ENCODE measurements around the gene ITPR1.

The ITPR1 gene

GRCh38 chr3:4520033-4520816 is 27.1 kb downstream of the ITPR1 start:
- Histone ChIP-seq H3K4me3 (ENCODE audit: insufficient read depth, low read depth, low read length, poor library complexity, severe bottlenecking) (no peak overlapping the region), H3K4me1 (ENCODE audit: control insufficient read depth, insufficient read depth, low read length, poor library complexity, severe bottlenecking) (peaks cover 14% of the 10 kb centered on the region), H3K27me3 (replicated peaks; ENCODE audit: control insufficient read depth, insufficient read depth, low read length, poor library complexity, severe bottlenecking) (no peaks in the 10 kb centered on the region), H3K9me3 (ENCODE audit: control insufficient read depth, low read length) (no peaks in the 10 kb centered on the region), H3K36me3 (ENCODE audit: control insufficient read depth, insufficient read depth, low read length) (no peaks in the 10 kb centered on the region), H3K27ac (ENCODE audit: insufficient read depth, low read length, poor library complexity, severe bottlenecking) (no peak overlapping the region)
- no peak for DNase-seq

GRCh38 chr3:4522947-4523346 is 29.8 kb downstream of the ITPR1 start:
- peaks cover 10% of the 10 kb centered on the region for H3K4me1 ChIP-seq (ENCODE audit: control insufficient read depth, insufficient read depth, low read length, poor library complexity, severe bottlenecking)
- H3K36me3 ChIP-seq (ENCODE audit: control insufficient read depth, insufficient read depth, low read length) = no peaks in the 10 kb centered on the region
- no peak for DNase-seq
- no peak overlapping the region for H3K27ac ChIP-seq (ENCODE audit: insufficient read depth, low read length, poor library complexity, severe bottlenecking)
- no peak overlapping the region for H3K4me3 ChIP-seq (ENCODE audit: insufficient read depth, low read depth, low read length, poor library complexity, severe bottlenecking)
- no peaks in the 10 kb centered on the region for H3K27me3 ChIP-seq (replicated peaks; ENCODE audit: control insufficient read depth, insufficient read depth, low read length, poor library complexity, severe bottlenecking)
- H3K9me3 ChIP-seq (ENCODE audit: control insufficient read depth, low read length) = no peaks in the 10 kb centered on the region

GRCh38 chr3:4523710-4524698 is 30.9 kb downstream of the ITPR1 start:
- H3K4me1 ChIP-seq (ENCODE audit: control insufficient read depth, insufficient read depth, low read length, poor library complexity, severe bottlenecking) = peaks cover 2% of the 10 kb centered on the region
- no peaks in the 10 kb centered on the region for H3K9me3 ChIP-seq (ENCODE audit: control insufficient read depth, low read length)
- no peak overlapping the region for H3K27ac ChIP-seq (ENCODE audit: insufficient read depth, low read length, poor library complexity, severe bottlenecking)
- no peak for DNase-seq
- H3K27me3 ChIP-seq (replicated peaks; ENCODE audit: control insufficient read depth, insufficient read depth, low read length, poor library complexity, severe bottlenecking) = no peaks in the 10 kb centered on the region
- H3K4me3 ChIP-seq (ENCODE audit: insufficient read depth, low read depth, low read length, poor library complexity, severe bottlenecking) = no peak overlapping the region
- no peaks in the 10 kb centered on the region for H3K36me3 ChIP-seq (ENCODE audit: control insufficient read depth, insufficient read depth, low read length)

- DNase-seq = no peak
- H3K27ac ChIP-seq (ENCODE audit: insufficient read depth, low read length, poor library complexity, severe bottlenecking) = no peak overlapping the region
- H3K4me3 ChIP-seq (ENCODE audit: insufficient read depth, low read depth, low read length, poor library complexity, severe bottlenecking) = no peak overlapping the region
- no peaks in the 10 kb centered on the region for H3K4me1 ChIP-seq (ENCODE audit: control insufficient read depth, insufficient read depth, low read length, poor library complexity, severe bottlenecking)
- H3K9me3 ChIP-seq (ENCODE audit: control insufficient read depth, low read length) = no peaks in the 10 kb centered on the region
- no peaks in the 10 kb centered on the region for H3K36me3 ChIP-seq (ENCODE audit: control insufficient read depth, insufficient read depth, low read length)
- no peaks in the 10 kb centered on the region for H3K27me3 ChIP-seq (replicated peaks; ENCODE audit: control insufficient read depth, insufficient read depth, low read length, poor library complexity, severe bottlenecking)
These were observed 32.5 kb downstream of the ITPR1 start for GRCh38 chr3:4525560-4526223.

DNA sequence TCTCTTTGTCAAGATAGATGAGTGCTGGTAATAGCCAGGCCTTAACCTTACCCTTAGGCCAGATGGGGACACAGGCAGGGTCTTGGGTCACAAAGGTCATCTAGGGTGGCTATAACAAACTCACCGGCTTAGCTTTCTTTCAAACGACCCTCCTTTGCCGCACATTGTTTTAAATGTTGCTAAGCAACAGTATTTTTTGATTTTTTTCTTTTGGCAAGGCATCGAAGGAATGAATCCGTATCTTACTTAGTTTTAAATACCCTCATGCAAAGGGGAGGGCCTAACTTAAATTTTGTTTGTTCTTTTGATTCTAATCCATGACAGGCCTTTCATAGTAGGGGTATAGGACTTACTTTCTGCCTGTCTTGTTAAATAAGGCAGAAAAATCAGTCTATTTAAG is 35.2 kb downstream of the ITPR1 start:
- no peaks in the 10 kb centered on the region for H3K36me3 ChIP-seq (ENCODE audit: control insufficient read depth, insufficient read depth, low read length)
- DNase-seq = no peak
- H3K4me3 ChIP-seq (ENCODE audit: insufficient read depth, low read depth, low read length, poor library complexity, severe bottlenecking) = no peak overlapping the region
- H3K9me3 ChIP-seq (ENCODE audit: control insufficient read depth, low read length) = no peaks in the 10 kb centered on the region
- no peak overlapping the region for H3K27ac ChIP-seq (ENCODE audit: insufficient read depth, low read length, poor library complexity, severe bottlenecking)
- H3K4me1 ChIP-seq (ENCODE audit: control insufficient read depth, insufficient read depth, low read length, poor library complexity, severe bottlenecking) = no peaks in the 10 kb centered on the region
- H3K27me3 ChIP-seq (replicated peaks; ENCODE audit: control insufficient read depth, insufficient read depth, low read length, poor library complexity, severe bottlenecking) = no peaks in the 10 kb centered on the region

- Histone ChIP-seq H3K9me3 (ENCODE audit: control insufficient read depth, low read length) (no peaks in the 10 kb centered on the region), H3K4me1 (ENCODE audit: control insufficient read depth, insufficient read depth, low read length, poor library complexity, severe bottlenecking) (no peaks in the 10 kb centered on the region), H3K4me3 (ENCODE audit: insufficient read depth, low read depth, low read length, poor library complexity, severe bottlenecking) (no peak overlapping the region), H3K27me3 (replicated peaks; ENCODE audit: control insufficient read depth, insufficient read depth, low read length, poor library complexity, severe bottlenecking) (no peaks in the 10 kb centered on the region), H3K27ac (ENCODE audit: insufficient read depth, low read length, poor library complexity, severe bottlenecking) (no peak overlapping the region), H3K36me3 (ENCODE audit: control insufficient read depth, insufficient read depth, low read length) (no peaks in the 10 kb centered on the region)
- no peak for DNase-seq
These were observed 35.9 kb downstream of the ITPR1 start for GRCh38 chr3:4528819-4529600.

DNA sequence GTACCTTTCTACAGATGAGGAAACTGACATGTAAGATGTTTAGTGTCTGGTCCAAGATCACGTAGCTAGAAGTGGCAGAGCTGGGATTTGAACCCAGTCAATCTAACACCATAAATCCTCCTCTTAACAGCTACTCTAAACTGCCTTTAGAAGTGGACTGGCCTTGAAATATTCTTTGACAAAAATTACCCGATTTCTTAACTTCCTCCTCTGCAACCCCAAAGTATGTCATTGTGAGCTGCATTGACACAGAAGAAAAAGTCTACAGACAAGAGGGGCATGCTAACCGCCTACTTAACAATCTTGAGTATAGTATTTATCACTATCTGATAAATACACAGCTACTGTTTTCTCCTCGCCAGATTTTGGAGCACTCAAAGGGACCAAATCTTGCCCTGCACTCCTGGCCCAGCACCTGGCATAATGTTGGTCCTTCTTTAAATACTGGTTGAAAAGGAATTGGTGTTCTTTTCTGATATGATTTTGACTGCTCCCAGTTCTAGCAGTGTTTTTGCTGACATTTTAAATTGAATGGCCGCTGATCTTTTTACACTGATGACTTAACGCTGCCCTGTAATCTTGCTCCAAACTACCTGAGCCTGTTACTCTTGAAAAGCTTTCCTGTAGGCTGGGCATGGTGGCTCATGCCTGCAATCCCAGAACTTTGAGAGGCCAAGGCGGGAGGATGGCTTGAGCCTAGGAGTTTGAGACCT is 36.9 kb downstream of the ITPR1 start:
- no peaks in the 10 kb centered on the region for H3K27me3 ChIP-seq (replicated peaks; ENCODE audit: control insufficient read depth, insufficient read depth, low read length, poor library complexity, severe bottlenecking)
- no peaks in the 10 kb centered on the region for H3K36me3 ChIP-seq (ENCODE audit: control insufficient read depth, insufficient read depth, low read length)
- H3K27ac ChIP-seq (ENCODE audit: insufficient read depth, low read length, poor library complexity, severe bottlenecking) = no peak overlapping the region
- H3K9me3 ChIP-seq (ENCODE audit: control insufficient read depth, low read length) = no peaks in the 10 kb centered on the region
- no peak for DNase-seq
- H3K4me3 ChIP-seq (ENCODE audit: insufficient read depth, low read depth, low read length, poor library complexity, severe bottlenecking) = no peak overlapping the region
- no peaks in the 10 kb centered on the region for H3K4me1 ChIP-seq (ENCODE audit: control insufficient read depth, insufficient read depth, low read length, poor library complexity, severe bottlenecking)

- H3K36me3 ChIP-seq (ENCODE audit: control insufficient read depth, insufficient read depth, low read length) = no peaks in the 10 kb centered on the region
- DNase-seq = no peak
- H3K4me3 ChIP-seq (ENCODE audit: insufficient read depth, low read depth, low read length, poor library complexity, severe bottlenecking) = no peak overlapping the region
- no peaks in the 10 kb centered on the region for H3K9me3 ChIP-seq (ENCODE audit: control insufficient read depth, low read length)
- H3K27ac ChIP-seq (ENCODE audit: insufficient read depth, low read length, poor library complexity, severe bottlenecking) = no peak overlapping the region
- no peaks in the 10 kb centered on the region for H3K4me1 ChIP-seq (ENCODE audit: control insufficient read depth, insufficient read depth, low read length, poor library complexity, severe bottlenecking)
- no peaks in the 10 kb centered on the region for H3K27me3 ChIP-seq (replicated peaks; ENCODE audit: control insufficient read depth, insufficient read depth, low read length, poor library complexity, severe bottlenecking)
These were observed 38.4 kb downstream of the ITPR1 start for GRCh38 chr3:4531478-4532025.

Data from effector memory CD4-positive, alpha-beta T cell (primary cell).